Suppressor macrophage (primary cell): Measurements from ENCODE around the gene PTPRD.

Source experiments
- DNase-seq, 4 experiments: peaks; one replicate each; pipeline ENCODE4 v3.0.0-alpha.2; 2020 to 2022

The PTPRD gene

DNA sequence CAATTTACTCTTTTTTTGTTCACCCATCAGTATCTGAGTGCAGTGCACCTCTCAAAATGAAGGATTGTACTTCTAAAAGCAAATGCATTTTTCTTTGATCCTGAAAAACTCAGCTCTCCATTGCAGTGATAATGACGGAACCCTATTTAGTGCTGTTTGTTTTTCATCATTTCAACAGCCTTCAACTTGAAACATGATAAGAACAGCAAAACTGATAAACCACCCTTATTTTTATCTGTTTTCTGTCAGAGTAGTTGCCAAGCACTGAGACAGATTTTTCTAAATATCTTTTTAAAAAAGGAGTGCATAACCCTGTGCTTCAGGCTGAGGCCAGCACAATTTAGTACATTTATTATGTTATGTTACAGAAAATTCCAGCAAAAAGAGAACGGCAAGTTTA lies 2263.4 kb downstream of the PTPRD start:
- DNase-seq: no peak

DNA sequence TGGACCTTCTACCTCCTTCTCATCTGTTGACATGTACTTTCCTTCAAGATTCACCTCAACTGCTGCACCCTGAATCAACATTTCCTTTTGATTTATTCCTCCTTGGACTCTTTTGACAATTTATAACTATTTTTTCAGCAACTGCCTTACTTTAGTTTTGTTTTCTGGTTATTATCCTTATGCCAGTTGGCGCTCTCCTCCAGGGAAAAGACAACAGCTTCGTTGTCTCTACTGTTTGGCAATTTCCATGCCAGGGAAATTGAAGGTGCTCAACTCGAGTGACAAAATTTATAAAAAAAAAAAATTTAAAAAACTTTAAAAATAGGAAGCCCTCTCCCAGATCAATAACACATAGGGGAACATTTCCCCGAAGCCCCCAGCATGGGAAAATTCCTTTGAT lies 2264.0 kb downstream of the PTPRD start:
- no peak for DNase-seq

- no peak for DNase-seq
These were observed 2266.5 kb downstream of the PTPRD start for GRCh38 chr9:8346296-8346695.

- DNase-seq: no peak
These were observed 2273.9 kb downstream of the PTPRD start for GRCh38 chr9:8338767-8339510.

- DNase-seq: no peak
These were observed 2274.7 kb downstream of the PTPRD start for GRCh38 chr9:8337834-8338766.

- no peak for DNase-seq
These were observed 2279.9 kb downstream of the PTPRD start for GRCh38 chr9:8332871-8333270.

- DNase-seq: no peak
These were observed 2280.5 kb downstream of the PTPRD start for GRCh38 chr9:8332331-8332650.

DNA sequence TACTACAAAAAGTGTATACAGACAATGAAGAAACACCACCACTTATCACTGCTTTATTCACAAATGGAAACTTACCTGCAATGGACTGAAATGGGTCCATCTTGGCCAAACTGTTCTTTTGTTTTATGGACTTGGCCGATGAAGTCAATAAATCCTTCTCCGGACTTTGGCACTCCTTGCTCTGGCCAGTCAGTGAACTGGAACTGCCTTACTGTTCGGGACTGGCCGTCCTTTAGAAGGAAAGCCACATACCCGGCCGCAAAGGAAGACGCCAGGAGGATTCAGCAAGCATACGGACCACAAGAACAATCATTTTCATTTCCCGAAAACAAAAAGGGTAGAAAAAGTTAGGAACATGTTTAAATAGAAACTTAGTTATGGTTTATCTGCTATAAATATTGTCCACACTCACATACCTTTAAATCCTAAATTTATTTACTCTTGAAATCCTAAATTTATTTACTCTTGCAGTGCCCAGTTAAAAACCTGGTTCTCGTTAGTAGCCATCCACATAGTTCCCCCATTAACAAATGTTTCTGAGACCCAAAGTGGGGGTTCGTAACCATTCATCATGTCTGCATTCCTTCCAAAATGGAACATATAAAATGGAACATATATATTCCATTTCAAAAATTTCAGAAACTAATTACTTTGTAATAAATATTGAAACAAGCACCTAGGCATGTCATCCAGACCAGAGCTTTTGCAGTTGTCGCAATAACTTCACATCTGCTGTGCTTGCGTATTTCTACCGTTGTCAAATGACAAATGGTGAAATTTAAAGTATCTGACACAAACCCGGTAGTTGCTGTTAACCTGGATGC lies 2281.1 kb downstream of the PTPRD start:
- DNase-seq: no peak

GRCh38 chr9:8329561-8330283 lies 2283.1 kb downstream of the PTPRD start:
- DNase-seq: peak in 3 of 4 experiments; percentile 9 to 15 (median 9)

DNA sequence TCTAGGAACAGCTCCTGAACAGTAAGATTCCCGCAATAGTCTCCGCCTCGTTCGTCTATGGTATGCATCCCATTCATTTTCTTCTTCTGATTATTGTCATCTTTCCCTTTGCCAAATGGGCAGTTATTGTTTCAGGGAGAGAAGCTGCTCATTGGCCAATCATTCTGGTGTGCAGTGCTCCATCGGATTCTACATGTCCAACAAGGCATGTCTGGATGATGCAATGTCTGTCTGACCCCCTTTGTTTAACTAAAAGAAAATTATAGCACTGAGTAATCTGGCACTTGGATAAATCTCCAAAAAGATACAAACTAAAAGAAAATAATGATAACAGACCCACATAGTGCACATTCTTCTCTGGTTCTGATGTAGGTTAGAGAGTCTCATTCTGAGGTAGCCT lies 2297.6 kb downstream of the PTPRD start:
- no peak for DNase-seq

GRCh38 chr9:8309258-8309657 lies 2303.5 kb downstream of the PTPRD start:
- DNase-seq: no peak

- DNase-seq: no peak
These were observed 2308.1 kb downstream of the PTPRD start for GRCh38 chr9:8304720-8305119.

GRCh38 chr9:8301296-8301695 lies 2311.5 kb downstream of the PTPRD start:
- DNase-seq: no peak

- no peak for DNase-seq
These were observed 2315.8 kb downstream of the PTPRD start for GRCh38 chr9:8297047-8297446.

GRCh38 chr9:8292657-8293056 lies 2320.1 kb downstream of the PTPRD start:
- DNase-seq: no peak

DNA sequence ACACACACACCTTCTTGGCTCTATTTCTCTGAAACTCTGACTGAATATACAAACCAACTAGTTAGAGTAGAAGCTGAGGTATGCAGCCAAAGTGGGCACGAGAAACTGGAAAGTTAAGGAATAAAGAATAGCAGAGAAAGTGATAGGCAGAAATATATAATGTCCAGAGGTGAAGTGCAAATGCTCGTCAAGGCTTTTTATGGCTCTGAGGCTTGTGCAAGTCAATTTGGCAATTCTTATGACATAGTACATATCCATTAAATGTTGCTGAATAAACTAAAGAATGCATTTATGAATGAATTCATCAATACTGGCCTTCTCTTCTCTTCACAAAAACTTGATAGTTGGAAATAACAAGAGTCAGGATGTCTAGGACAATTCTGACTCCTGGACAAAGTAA lies 2323.1 kb downstream of the PTPRD start:
- DNase-seq: no peak

- no peak for DNase-seq
These were observed 2324.8 kb downstream of the PTPRD start for GRCh38 chr9:8287970-8288369.

- DNase-seq: no peak
These were observed 2325.3 kb downstream of the PTPRD start for GRCh38 chr9:8287501-8287900.

DNA sequence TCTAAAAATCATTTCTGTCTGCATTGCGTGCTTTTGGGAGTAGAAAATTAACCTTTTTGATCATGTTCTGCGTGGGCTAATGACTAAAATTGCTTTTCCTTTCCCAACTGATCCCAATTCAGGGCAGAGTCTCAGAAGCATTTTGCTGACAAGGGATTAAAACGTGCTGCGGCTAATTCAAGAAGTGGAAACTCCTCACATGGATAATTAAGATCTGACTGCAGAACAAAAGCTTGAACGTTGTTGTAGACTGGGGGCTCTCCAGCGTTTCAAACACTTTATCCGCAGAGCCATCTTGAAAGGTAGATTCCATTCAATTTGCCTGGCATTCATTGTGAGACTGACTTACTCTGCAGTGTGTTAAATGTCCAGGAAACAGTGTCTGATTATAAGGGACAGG lies 2327.9 kb downstream of the PTPRD start:
- no peak for DNase-seq

DNA sequence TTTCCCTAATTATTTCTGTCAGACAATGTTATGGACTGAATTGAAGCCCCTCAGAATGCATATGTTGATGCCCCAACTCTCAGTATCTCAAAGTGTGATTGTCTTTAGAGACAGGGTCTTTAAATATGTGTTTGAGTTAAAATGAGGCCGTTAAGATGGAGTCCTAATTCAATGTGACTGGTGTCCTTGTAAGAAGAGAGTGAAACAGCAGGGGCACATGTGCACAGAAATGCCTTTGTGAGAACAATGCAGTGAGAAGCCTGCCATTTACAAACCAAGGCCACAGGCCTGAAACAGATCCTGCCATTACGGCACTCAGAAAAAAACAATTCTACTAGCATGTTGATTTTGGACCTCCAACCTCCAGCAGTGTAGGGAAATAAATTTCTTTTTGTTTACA lies 2330.3 kb downstream of the PTPRD start:
- no peak for DNase-seq

- no peak for DNase-seq
These were observed 2332.0 kb downstream of the PTPRD start for GRCh38 chr9:8280811-8281210.

- no peak for DNase-seq
These were observed 2334.8 kb downstream of the PTPRD start for GRCh38 chr9:8278048-8278447.
